Heart right ventricle (tissue), 16 donors: ENCODE results near the gene OR2T5. TPM values are rescaled to one million over a fixed set of nuclear protein-coding genes. Genes with fewer than 3 reads are reported as not detected.
"Not testable (repeated sequence)": the region's sequence is repeated elsewhere in the genome, so short reads cannot be mapped to it uniquely, and the experiment has no call there.

ENCODE experiments used
- ATAC-seq, 8 donors: fragments of 200-7000 bp; cut with Tn5 transposase; one replicate each; pipeline ENCODE4 v1.9.1; 2020; ENCODE audit warnings: mild to moderate bottlenecking in 8 of 8, moderate library complexity in 8 of 8, moderate number of reproducible peaks in 1 of 8
- DNase-seq, 2 donors: peaks; one replicate each; pipeline ENCODE4 v3.0.0-alpha.2; 2020
- H3K27ac ChIP-seq, 10 donors: fragments of 200-600 bp; sonication (generic) in 2 of 10; one replicate each; pipeline versions ENCODE4 v1.5.0 to v1.8.0; 2020 to 2022; ENCODE audit warnings: mild to moderate bottlenecking in 3 of 10
- H3K27me3 ChIP-seq, 7 donors: fragments of 200-600 bp; one replicate each; pipeline ENCODE4 v1.8.0; 2021 to 2022; ENCODE audit warnings: mild to moderate bottlenecking in 2 of 7
- H3K36me3 ChIP-seq, 9 donors: fragments of 200-600 bp; sonication (generic) in 1 of 9; one replicate each; pipeline versions ENCODE4 v1.5.0 to v1.8.0; 2020 to 2022; ENCODE audit warnings: mild to moderate bottlenecking in 2 of 9
- H3K4me1 ChIP-seq, 9 donors: fragments of 200-600 bp; sonication (generic) in 1 of 9; one replicate each; pipeline versions ENCODE4 v1.5.0 to v1.8.0; 2020 to 2022; ENCODE audit warnings: mild to moderate bottlenecking in 4 of 9
- H3K4me3 ChIP-seq, 10 donors: fragments of 200-600 bp; sonication (generic) in 2 of 10; one replicate each; pipeline versions ENCODE4 v1.5.0 to v1.8.0; 2020 to 2022; ENCODE audit warnings: mild to moderate bottlenecking in 7 of 10, moderate library complexity in 2 of 10
- H3K9me3 ChIP-seq, 11 donors: fragments of 200-600 bp in 10 of 11; sonication (generic) in 2 of 11; one replicate each; pipeline versions ENCODE4 v1.5.0 to v1.8.0; 2013 to 2022; ENCODE audit warnings: mild to moderate bottlenecking in 2 of 11, control low read depth in 1 of 11, moderate library complexity in 1 of 11
- CTCF ChIP-seq, 9 donors: fragments of 200-600 bp; sonication (generic) in 2 of 9; IDR thresholded peaks; one replicate each; pipeline versions ENCODE4 v1.5.0 to v1.8.0; 2021 to 2022; ENCODE audit warnings: antibody characterized with exemption in 9 of 9, mild to moderate bottlenecking in 5 of 9, moderate library complexity in 1 of 9
- WGBS, 2 donors: extraction: QIAGEN DNeasy Blood & Tissue Kit; methylation state at CpG; one replicate each; pipeline ENCODE4 v1.1.7; 2013; ENCODE audit warnings: inconsistent platforms in 1 of 2; 5-methylcytosine and 5-hydroxymethylcytosine counted together
- intact Hi-C, 10 donors: fragments of 100-400 bp; cut with DNase I; formaldehyde crosslinking; loops; one replicate each; pipeline versions ENCODE4 v1.11.1 to v1.14.2; 2022
- polyA plus RNA-seq, 2 donors: library from polyadenylated mRNA; stranded (reverse); fragments of 200-250 nt; gene quantifications; one replicate each; pipeline ENCODE4 v1.2.3, GENCODE V29; 2013
- total RNA-seq, 10 donors: library from RNA; stranded (reverse); fragmentation: NEBNext Ultra II Directional in 3 of 10; extraction: Animal tissue kit (Norgen Biotek cat#: 25700) in 3 of 10; gene quantifications; one replicate each; pipeline versions ENCODE4 v1.2.1 to v1.2.4, GENCODE V29; 2021 to 2023
- donor health status: Arrhythmogenic right ventricular cardiomyopathy.
- donor health status: ischemic (EF 13 %, LVEDD 7.1; RV severe dilation, severe dysfunction).
- donor health status: healthy with polysubstance abuse.
- donor health status: DM: no; HTN: yes; CAD: no.
- donor health status: DM: no; HTN: no; CAD: no.
- donor health status: ischemic (EF 25% LVEDD 6.9; RV normal size, moderate dysfunction).
- donor health status: ischemic (EF 25% LVEDD 5.7; RV mildly dilated, moderate dysfunction).
- donor health status: healthy.
- donor health status: DM: yes; HTN: yes; CAD: no.
- donor health status: Ischemic cardiomyopathy.
- donor health status: ischemic (EF 35%, LVEDD 5.7; RV mildly dilated, moderate dysfunction).
- donor health status: nonischemic (EF 11% LVEDD 7.7; RV severe dilation, severe dysfunction).
- donor health status: DM: yes; HTN: yes; CAD: no.
- donor health status: PGD.
- donor health status: ischemic (EF 29% LVEDD 5.4; RV normal size, mild dysfunction).
- donor health status: nonischemic (EF 23%, LVEDD 6.1; RV moderate dilation, normal function).

Gene OR2T5
- total and polyA plus RNA-seq, 12 donors = not detected

DNA sequence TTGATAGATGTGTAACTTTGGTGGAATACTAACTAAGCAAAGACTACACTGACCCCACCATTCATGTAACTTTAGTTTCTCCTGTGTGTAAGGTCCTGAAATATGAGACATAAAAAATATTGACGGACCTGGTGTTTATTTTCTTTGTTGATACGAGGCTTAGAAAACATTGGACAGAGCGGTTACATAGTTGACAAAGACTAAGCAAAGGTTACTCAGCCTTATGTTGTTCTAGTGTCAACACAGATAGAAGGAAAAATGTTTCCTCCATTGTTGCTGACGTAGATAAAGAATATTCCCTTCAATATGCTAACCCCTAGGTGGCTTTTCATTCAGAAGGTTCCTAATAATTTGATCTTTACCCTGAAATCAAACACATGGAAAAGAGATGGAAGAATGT is 33.3 kb upstream of the OR2T5 start:
- intact Hi-C loops, H3K4me3 ChIP-seq, H3K27ac ChIP-seq, H3K9me3 ChIP-seq, H3K36me3 ChIP-seq, H3K4me1 ChIP-seq, H3K27me3 ChIP-seq, DNase-seq, ATAC-seq: not testable (repeated sequence)
- 62 to 69% methylated on average over 1 to 2 of the region's 4 CpGs for WGBS, 2 donors

- H3K4me1 ChIP-seq, ATAC-seq, intact Hi-C loops, H3K36me3 ChIP-seq, H3K4me3 ChIP-seq, H3K9me3 ChIP-seq, DNase-seq, H3K27me3 ChIP-seq, H3K27ac ChIP-seq: not testable (repeated sequence)
- WGBS, 2 donors = no CpG with 5 or more reads among the region's 2 CpGs
Observed at GRCh38 chr1:248456635-248457034, 31.8 kb upstream of the OR2T5 start.

- intact Hi-C loops, H3K36me3 ChIP-seq, H3K27ac ChIP-seq, ATAC-seq, H3K4me1 ChIP-seq, H3K4me3 ChIP-seq, DNase-seq, H3K27me3 ChIP-seq, H3K9me3 ChIP-seq: not testable (repeated sequence)
- WGBS, 2 donors = 58 to 63% methylated on average over 7 of the region's 7 CpGs
Observed at GRCh38 chr1:248459117-248459516, 29.3 kb upstream of the OR2T5 start.

DNA sequence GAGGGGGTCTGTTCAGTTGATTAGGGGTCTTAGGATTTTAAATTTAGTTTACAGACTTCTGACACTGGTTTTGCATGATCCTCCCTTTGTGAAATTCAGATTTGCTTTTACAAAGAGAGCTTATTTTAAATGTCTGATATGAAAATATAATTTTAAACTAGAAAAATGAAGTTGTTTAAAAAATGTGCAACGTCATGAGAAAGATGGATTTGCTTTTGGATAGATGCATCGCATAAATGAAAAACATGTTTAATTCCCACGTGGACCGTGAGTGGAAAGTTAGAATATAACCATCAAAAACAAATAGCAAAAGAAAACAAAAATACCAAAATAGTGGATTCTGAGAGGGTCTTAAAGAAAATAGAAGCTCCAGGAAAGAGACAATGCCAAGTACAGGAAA is 17.2 kb upstream of the OR2T5 start:
- Histone ChIP-seq H3K4me3 (no peak overlapping the region), H3K4me1 (no peaks in the 10 kb centered on the region), H3K9me3 (peaks cover 0 to 3% (median 0%) of the 10 kb centered on the region in 11 donors), H3K27me3 (no peaks in the 10 kb centered on the region), H3K27ac (no peak overlapping the region), H3K36me3 (no peaks in the 10 kb centered on the region)
- intact Hi-C loops = no loop called here
- WGBS, 2 donors = 79 to 83% methylated on average over 4 of the region's 4 CpGs
- ATAC-seq = no peak
- DNase-seq = no peak
- TF ChIP-seq CTCF (IDR thresholded peaks at IDR 0.05) = no peak

DNA sequence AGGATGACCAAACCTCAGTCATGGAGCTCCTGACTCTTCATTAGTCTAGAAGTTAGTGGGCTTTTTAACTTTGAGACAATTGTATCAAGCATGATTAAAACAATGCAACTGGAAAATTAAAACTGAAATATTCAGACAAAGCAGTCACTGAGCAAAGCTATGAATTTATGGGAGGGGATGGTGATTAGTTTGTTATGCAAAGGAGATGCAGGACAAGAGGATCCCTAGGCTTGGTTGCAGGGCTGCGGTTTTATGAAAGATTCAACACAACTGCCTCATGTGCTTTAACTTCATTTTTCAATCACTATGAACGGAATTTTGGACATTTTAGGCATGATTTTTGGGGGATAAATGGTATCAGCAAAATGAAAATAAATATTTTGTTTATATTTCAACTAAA is 16.3 kb upstream of the OR2T5 start:
- ATAC-seq, DNase-seq, H3K36me3 ChIP-seq, H3K9me3 ChIP-seq, H3K27ac ChIP-seq, H3K4me3 ChIP-seq, H3K4me1 ChIP-seq, intact Hi-C loops, H3K27me3 ChIP-seq: not testable (repeated sequence)
- WGBS, 2 donors = 56% methylated on average over 2 of the region's 2 CpGs

- H3K36me3 ChIP-seq, H3K27ac ChIP-seq, H3K27me3 ChIP-seq, H3K4me1 ChIP-seq, intact Hi-C loops, H3K4me3 ChIP-seq, H3K9me3 ChIP-seq, ATAC-seq, DNase-seq: not testable (repeated sequence)
- WGBS, 2 donors = 63 to 72% methylated on average over 1 to 2 of the region's 2 CpGs
Observed at GRCh38 chr1:248473051-248473450, 15.3 kb upstream of the OR2T5 start, which contains the start of gene OR2T3. Gene OR2T3 (plus strand): TSS chr1:248473351. CDS start chr1:248473351, 0 bp downstream.

DNA sequence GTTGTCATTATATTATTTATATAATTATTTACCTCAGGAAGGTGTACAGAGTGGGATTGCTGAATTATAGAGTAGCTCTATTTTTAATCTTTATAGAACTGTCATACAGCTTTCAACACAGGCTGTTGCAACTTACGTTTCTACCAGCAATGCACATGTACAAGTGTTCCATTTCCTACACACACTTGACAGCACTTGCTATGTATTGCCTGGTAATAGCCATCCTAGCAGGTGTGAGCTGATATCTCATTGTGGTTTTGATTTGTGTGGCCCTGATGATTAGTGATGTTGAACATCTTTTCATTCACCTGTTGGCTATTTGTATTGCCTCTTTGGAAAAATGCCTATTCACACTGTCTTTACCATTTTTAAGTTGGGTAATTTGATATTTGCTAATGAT is 12.7 kb upstream of the OR2T5 start:
- intact Hi-C loops, H3K27ac ChIP-seq, H3K36me3 ChIP-seq, H3K9me3 ChIP-seq, H3K4me1 ChIP-seq, H3K27me3 ChIP-seq, ATAC-seq, H3K4me3 ChIP-seq, DNase-seq: not testable (repeated sequence)
- WGBS, 2 donors = no CpG with 5 or more reads among the region's 1 CpG

DNA sequence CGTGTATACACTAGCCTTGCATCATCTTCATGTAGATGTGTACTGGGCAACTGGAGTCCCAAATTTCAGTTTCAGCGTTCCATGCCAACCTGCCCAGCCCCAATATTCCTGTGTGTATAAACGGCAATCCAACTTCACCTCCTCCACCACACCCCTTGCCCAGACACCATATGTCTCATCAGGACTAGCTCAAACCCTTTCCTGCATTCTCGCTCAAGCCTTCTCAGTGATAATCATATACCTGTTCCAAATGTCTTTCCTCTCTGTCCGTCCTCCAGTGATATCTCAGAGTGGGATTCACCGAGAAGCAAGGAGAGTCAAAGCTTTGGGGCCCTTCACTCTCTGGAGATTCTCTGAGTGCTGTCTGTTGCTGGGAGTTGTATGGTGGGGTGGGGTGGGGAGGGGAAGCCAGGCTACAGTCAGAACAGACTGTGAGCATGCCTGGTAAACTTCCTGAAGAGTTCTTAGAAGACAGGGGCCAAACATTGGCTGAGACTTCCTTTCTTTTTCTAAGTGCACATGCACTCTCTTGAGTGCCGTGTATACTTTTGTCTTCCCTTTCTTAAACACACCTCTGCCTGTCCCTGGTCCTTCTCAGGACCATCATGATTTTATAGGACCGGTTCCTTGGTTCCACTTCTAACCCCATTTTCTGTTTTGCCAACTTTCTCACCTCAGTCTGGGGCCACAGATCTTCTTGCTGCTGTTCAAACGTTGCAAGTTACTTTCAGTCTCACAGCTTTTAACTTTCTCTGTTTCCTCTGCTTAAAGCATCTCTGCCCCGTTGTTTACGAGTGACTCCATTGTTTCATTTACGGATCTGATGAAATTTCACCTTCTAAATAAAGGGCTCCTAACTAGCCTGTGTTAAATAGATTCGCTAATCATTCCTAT is 6.5 kb upstream of the OR2T5 start:
- ATAC-seq, H3K36me3 ChIP-seq, H3K4me3 ChIP-seq, DNase-seq, H3K27ac ChIP-seq, H3K27me3 ChIP-seq, H3K9me3 ChIP-seq, H3K4me1 ChIP-seq, intact Hi-C loops: not testable (repeated sequence)
- 64 to 70% methylated on average over 12 to 13 of the region's 13 CpGs for WGBS, 2 donors

- no CpG with 5 or more reads among the region's 5 CpGs for WGBS, 2 donors
- intact Hi-C loops, H3K4me3 ChIP-seq: not testable (repeated sequence)
Observed at GRCh38 chr1:248496661-248497060, 8.3 kb downstream of the OR2T5 start.

DNA sequence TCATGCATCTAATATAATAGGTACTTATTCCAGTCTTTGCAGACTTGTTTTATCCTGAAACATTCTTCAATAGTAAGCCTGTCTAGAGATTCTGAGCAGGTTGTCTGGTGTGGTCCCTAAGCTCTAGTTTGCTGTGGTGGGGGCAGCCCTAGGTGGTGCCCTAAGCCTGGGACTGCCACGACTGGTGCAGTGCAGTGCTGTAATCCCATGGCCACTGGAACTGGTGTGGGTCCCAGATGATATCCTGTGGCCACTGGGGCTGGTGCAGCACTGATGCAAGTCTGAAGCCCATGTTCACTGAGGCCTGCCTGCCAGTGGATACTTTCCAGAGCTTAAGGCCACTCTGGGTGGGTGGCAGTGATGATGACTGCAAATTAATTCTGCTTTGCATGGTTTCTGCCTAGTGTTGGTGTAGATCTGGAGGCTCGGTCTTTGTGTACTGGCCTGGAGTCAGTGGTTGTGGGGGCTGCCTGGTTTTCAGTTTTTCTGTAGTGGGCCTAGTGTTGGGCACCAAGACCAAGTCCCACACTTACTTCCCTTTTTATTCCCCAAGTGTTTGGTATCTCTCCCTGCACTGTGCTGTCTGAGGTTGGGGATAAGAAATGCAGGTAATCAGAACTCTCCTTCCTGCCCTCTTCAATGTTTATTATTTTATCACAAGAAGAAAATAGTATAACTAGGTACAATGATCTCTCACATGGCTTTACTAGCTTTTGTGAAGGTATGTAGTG is 12.1 kb downstream of the OR2T5 start:
- H3K4me3 ChIP-seq, H3K36me3 ChIP-seq, H3K9me3 ChIP-seq, H3K27me3 ChIP-seq, H3K4me1 ChIP-seq, H3K27ac ChIP-seq, intact Hi-C loops, DNase-seq: not testable (repeated sequence)
- 68 to 83% methylated on average over 1 of the region's 2 CpGs for WGBS, 2 donors
- ATAC-seq = peak in 1 of 8 donors; percentile 13

More at GRCh38 chr1:248496661-248497060, 8.3 kb downstream of the OR2T5 start:
- H3K9me3 ChIP-seq, H3K27ac ChIP-seq, H3K4me1 ChIP-seq, ATAC-seq, DNase-seq, H3K27me3 ChIP-seq, H3K36me3 ChIP-seq: not testable (repeated sequence)
